KG1 (cell line): Measurements from ENCODE around the gene TFAP2D.

Source experiments
- DNase-seq: peaks from one replicate; lab custom pipeline; 2025; lab: John Stamatoyannopoulos, UW

TFAP2D gene

DNA sequence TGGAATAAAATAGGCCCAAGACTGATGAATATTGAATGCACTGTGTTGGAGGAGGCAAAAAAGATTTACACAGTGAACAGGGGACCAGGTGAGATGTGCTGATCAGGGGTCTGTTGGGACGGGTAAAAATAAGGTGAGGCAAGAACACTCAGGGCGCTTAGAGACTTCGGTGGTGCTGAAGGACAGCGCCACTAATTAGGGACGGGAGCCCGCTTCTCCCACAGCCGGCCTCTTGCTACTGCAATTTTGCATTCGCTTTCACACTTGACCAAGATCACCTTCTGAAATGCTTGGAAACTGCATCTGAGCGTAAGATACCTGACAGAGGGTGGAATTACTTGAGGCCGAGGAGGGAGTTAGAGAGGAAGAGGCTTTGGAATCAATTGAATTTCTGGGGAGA, 7.3 kb downstream of the TFAP2D start:
- no peak for DNase-seq

DNA sequence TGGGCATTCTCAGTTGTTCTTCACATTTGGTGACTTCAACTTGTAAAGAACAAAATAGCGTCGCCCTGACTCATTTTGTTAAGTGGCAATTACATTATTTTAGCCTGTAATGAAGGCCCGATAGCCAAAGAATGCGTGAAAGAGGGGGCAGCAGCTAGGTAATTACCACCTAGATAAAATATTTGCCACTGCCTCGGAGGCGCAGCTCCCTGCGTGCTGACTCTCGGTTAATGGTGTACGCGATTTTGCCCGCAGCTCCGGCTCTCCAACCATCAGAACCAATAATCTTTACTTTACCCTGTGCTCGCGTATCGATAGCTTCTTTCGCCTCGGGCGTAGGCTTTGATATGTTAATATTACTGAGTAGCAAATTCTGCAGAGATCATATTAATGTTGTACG, 8.7 kb downstream of the TFAP2D start:
- no peak for DNase-seq

DNA sequence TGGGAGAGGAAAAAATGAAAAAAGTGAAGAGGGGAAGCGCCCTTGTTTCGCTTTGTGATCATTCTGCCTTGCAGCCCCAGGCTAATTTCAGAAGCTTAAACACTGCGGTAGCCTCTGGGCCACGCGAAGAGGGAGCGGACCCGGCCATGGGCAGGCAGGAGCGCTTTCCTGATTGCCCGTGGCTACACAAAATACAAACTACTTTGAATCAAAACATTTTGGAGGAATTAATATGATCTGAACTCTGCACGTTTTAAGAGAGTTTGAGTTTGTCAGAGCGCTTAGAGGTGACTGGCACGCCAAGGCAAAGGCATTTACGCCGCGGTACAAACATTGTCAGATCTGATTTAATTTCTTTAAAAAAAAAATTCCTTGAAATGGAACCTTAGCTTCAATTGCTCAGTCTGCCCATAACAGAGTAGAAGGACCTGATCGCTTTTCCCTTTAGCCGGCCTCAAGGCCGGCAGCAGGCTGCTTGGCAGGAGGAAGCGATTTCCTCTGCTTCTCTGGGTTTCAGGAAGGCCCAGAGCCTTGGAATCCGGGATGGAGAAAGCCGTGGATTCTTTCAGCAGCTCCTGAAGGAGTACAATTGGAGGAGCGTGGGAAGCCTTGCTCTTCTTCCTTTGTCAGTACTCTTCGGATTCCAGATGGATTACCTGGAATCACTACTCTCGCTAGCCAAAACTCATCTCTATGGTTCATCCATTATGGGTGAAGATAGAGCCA, 9.7 kb downstream of the TFAP2D start:
- DNase-seq: no peak

DNA sequence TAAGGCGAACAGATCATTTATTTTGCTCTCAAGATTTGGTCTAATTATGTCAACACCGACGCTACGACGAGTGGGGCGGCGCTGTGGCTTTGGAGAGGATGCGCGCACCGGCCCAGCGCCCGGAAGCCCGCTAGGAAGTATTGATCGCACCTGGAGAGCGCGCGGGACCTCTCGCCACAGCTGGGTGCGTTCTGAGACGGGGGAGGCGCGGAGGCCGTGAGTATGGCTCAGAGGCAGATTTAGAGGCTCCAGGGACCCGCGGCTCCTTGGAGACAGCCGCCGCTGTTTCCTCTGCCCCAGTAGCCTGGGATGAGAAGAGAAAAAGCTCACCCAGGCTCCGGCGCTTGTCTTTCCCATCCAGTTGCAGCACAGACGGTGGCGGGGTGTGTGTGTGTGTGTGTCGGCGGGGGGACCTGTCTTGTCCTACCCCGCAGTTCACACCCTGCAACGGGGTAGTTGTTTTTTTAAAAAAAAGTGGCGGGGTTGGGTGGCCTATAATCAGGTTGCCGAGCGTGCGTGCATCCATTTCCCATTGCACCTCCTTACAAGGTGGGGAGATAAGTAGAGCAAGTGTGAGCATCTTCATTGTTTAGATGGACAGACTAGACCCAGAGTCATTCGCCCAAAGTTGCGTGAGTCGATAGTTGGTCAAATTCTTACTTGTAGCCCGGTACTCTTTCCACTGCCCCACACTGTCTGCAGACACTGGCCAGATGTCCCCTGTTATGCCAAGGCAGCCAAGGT, 11.2 kb downstream of the TFAP2D start:
- no peak for DNase-seq

DNA sequence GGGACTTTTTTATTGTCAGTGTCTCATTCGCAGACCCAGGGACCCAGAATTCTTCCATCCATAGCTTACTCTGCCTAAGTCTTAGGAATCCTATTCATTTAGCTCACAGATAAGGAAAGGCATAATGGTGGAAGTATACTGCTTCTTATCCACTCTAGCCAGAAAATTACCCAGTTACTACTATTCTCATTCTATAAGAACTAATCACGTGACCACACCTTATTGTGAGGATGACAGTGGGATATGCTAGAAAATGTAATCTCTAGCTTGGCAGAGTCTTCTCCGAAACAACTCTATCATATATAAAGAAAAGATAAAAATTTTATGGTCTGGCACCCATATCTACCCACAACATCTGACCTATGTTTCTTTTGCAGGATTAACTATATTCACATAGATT, 21.2 kb downstream of the TFAP2D start:
- DNase-seq: no peak

DNA sequence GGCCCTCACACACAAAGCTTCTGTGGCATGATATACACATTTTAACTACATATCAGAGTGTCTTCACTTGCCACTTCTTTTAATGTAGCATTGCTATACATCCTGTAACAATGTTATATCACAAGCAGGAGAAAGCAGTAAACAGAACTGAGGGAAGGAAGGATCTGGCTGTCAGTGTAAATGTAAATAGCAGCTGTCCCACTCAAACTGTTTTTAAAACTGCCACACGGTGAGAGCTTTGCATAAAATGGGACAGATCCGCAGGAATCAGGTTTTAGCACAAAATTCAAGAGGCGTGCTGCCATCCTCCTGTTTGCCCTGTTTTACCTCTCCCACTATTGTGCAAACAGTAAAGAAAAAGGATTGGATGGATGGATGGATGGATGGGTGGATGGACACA, 28.8 kb downstream of the TFAP2D start:
- DNase-seq: no peak

DNA sequence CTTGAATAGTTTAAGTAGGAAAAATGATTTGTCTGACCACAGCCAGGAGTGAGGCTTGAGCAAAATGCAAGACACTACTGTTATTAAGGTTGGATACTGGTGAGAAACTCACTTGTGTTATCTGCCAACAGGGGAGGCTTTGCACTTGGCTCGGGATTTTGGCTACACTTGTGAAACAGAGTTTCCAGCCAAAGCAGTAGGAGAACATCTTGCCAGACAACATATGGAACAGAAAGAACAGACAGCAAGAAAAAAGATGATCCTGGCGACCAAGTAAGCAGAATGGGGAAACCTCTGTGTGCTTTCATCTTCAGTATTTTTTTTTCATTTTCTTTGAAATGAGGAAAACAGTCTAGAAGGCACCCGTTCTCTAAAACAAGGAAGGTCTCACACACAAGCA, 31.6 kb downstream of the TFAP2D start:
- DNase-seq: no peak

DNA sequence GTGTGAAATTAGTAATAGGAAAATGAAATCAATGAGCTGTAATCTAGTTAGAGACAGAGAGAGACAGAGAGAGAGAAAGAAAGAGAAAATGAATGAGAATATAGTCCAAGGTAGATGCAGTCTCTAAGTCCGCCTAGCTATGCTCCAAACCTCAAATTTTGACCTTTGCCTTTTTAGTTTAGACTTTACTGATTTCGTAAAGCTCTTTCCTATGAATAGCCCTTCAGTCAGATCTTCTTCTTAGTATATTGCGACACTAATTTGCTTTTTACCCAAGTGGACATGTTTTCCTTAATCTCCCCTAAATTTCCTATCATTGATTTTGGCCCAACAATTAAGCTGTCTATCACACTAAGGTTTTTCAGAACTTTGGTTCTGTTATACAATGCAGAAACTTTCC, 49.5 kb downstream of the TFAP2D start:
- no peak for DNase-seq

DNA sequence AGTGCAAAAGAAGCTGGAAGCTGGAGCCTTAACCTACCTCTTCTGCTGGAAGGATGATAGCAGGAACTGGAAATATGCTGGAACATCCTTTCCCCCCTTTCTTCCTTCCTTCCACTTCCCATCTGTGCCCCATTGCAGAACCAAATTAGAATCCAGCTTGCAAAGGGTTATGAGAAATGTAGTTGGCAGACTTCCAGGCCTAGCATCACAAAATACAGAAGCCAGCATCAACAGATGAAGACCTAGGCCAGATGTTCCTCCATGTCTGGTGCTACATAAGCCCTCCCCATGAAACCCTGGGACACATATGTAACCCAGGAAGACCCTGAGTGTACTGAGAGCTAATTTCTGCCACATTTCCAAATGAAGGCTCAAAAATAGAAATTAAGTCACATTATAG, 65.4 kb downstream of the TFAP2D start:
- no peak for DNase-seq

DNA sequence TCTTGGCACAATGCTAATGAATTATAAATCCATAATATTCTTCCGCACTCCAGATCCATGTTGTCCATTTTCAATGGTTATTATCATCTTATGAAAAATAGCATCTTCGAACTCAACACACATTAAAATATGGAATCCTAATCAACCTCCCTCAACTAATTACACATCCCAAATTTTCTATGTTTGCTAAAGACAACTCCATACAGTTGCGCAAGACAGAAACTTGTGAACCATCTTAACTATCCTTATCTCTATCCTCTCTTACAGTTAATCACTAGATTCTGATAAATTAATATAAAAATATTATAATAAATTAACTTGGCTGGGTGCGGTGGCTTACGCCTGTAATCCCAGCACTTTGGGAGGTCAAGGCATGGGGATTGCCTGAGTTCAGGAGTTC, 67.1 kb downstream of the TFAP2D start:
- no peak for DNase-seq

DNA sequence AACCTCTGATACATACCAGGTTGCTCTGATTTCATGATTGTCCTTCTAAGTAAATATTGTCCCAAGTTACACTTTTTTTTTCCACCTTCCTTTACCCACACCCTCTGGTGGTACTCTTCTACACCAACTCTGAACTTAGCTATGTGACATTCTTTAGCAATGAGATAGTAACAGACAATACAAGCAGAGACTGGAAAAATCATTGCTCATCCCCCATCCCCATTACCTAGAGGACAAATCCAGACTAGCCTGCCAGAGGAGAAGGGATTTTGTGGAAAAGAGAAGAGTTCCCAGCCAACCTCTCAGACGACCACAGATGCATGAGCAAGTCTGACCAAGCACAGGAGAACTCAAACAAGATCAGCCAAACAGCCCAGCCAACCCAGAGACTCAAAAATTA, 72.6 kb downstream of the TFAP2D start:
- no peak for DNase-seq

DNA sequence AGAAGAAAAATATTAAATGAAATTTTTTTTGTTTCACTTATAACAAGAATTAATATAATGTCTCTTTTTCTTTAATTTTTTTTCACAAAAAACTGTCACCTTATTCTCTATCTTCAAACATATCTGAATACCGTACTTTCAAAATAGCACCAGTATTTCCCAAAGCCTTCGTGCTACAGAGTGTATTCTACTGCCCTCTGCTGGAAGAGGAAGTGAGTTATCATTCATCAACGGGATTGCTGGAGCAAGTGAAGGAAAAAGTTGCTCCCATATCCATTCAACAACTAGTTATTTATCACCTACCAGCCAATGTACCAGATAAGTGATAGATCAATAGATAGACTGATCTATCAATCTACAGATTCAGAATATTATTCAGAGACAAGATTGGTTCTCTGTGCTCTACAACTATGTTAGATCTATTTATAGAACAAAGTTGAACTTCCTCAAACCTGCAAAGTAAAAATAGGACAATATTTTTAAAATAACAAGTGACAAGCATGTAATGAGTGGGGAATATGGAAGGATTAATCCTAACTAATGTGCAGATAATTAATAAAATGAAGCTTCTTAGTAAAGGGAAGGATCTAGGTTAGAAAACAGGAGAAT, 78.7 kb downstream of the TFAP2D start:
- DNase-seq: peak; percentile 10

DNA sequence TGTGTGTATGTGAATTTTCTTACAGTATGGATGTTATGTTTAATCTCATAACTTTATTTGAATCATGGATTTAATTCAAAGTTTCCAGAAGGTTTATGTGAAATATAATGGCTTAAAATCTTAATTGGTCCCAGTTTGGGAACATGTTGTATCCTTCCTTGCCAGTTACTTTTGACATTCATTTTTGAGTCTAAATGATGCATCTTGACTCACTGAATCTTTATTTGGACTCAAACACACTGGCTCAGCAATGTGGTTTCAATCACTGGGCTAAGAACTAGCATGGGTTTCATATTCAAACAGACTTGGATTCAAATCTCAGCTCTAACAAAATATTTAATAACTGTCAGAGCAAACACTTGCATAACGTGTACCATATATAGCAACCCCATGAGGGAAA, 79.4 kb downstream of the TFAP2D start:
- no peak for DNase-seq

DNA sequence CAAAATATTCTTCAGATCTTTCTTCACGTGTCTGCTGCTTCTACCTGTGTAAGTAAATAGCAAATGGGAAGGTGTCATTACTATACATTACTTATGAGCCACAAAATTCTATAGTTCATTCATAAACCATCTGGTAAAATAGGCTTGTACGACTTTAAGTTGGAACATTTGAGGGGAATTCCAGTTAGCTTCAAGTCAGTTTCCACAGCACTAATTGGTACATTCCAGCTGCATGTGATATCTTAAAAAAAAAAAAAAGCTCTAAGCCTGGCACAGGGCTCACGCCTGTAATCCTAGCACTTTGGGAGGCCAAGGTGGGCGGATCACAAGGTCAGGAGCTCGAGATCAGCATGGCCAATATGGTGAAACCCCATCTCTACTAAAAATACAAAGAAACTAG, 82.2 kb downstream of the TFAP2D start:
- DNase-seq: no peak

DNA sequence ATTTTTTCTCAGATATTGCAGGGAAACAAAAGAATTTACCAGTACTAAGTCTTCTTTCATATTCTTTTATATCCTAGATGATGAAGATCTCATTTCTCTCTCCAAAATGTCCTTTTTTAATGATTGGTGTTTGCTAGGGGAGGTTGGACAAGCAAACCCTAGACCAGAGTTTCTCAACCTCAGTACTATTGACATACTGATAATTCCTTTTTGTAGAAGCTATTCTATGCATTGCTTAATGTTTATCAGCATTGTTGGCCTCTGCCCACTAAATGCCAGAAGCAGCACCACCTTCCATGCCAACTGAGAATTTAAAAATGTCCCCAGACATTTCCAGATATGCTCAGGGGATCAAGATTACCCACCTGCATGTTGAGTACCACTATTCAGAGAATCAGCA, 91.0 kb downstream of the TFAP2D start:
- DNase-seq: no peak

DNA sequence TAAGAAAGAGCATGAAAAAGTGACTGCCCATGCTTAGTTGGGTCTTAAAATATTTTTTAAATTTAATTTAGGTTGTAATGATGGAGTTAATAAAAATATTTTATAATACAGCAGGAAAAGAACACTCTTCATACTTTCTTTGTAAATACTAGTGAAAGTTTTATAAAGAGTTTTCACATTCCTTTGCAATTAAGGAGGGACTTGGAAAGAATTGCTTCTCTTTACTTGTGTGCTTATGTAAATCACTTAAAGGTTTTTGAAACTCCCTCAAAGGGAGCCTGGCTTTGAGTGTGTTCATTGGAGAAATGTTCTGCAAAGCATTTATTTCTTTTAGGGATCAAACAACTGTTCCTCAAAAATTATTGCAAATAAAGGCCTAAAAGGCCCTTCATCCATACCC, 93.7 kb downstream of the TFAP2D start:
- DNase-seq: no peak

DNA sequence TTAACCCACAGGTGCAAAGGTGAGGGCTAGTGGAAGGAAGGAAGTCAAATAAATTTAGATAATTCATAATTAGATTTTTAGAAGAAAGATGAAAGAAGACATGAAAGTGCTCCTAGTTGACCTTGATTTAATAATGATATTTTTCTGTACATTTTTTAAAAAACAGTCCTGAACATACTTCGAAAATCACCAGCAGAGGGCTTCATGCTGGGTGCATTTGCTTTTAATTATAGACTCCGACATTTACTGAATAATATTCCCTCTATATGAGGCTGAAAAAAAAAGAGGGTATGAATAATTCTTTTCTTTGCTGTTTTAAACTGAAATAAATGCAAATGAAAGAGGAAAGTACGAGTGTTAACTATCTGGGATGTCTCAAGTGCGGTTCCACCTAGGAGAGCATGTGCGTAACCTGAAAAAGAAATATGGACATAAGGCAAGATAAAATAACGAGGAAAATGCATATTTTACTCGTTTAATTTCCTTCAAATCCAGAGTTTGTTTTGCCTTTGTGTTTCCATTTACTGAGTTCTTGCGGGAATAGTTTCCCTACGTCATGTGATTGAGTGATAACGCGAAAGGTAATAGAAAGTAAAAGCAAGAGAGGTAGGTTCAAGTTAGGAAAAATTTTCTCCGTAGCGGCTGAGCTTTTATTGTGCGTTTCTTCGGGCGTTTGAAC, 102.2 kb downstream of the TFAP2D start:
- DNase-seq: no peak

DNA sequence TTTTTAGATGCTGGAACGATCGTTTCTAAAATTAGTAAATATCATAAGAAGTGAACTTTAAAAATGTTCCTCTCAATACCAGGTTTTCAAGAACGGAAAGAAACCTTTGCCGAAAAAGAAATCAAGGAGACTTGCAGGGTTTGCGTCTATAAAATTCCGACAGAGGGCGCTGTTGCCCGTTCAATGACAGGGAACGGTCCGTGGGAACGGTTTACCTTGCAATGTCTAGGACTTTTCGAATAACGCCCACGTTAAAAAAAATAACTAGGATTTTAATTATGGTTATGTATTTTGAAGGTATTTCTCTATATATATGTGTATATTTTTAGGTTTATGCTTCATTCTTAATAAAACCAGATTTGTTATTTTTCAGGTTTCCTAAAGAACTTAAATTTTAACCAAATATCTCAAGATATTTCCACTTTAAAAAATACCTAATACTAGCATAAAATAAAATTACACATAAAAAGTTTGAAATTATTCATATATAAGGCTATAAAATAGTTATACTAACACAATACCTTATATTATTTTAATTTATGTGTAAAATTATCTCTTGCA, 102.9 kb downstream of the TFAP2D start:
- peak; percentile 70 for DNase-seq

DNA sequence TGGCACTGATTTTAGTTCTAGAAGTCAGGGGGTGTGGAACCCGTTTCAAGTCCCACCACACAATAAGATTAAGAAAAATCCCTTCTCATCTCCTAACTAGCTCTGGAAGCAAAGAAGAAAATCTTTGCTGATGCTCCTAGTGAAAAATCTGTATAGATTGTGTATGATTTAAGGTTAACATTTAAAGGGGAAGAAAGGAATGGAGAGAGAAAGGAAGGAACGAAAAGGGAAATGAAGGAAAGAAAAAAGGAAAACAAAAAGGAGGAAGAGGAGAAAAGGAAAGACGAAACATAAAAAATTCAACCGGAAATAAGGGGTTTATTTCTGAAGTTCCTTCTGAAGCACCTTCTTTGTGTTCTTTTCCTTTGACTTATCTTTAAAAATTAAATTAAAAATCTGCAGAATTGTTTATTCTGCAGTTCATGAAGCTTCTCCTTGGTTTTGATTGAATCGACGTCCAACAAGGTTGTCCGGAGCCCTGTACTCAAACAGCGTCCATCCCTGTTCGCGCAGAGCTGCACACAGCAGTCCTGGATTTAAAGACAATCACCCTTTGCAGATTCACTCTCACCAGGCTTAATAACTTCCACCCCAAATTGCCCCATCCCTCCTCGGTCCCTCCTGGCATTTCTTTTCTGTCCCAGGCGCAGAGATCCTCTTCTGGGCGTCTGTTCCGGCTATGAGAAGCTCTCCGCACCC, 103.8 kb downstream of the TFAP2D start:
- DNase-seq: no peak

DNA sequence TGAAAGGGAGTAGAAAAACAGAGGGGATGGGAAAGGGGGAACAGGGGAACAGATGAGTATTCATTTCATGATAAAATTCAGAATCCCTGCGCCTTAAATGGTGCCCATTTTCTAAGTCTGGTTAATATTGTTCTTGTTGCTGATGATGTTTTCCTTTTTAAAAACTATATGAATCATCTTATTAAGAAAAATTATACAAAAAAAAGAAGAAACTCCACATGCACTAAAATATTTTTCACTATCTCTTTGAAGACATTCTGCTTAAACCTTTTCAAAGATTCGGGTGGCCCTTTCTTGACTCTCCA, 104.3 kb downstream of the TFAP2D start:
- DNase-seq: no peak

DNA sequence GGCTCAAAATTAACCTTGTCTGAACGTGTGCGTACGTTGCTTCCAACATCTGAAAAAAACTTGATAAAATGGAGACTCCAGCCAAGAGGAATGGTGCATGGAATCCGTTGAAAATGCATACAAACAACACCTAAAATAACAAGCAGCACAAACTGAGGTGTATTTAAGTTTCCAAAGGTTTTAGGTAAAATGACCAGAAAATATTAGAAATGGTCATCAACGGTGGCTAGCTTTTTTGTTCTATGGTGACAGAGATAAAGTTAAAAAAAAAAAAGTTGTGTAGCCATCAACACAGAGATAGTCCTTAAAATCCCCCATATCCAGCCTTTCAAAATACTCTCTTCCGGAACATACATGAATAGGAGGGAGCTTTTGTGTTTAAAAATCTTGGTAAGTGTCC, 104.7 kb downstream of the TFAP2D start:
- no peak for DNase-seq

DNA sequence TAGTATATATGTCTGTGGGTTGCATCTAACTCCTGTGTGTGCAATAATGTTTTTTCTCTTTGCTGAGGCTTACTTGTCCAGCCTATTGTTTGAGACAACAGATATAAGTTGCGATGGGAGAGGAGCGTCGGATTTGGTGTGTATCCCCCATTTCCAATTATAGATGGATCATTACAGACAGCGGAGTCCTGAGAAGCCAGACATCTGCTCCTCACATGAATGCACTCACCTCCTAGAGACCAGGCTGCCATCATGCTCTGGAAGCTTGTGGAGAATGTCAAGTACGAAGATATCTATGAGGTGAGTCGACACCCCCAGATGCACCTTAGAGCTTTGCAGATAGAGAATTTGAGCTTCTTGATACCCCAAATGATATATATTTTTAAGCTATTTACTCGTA, 105.3 kb downstream of the TFAP2D start, which contains the start of gene TFAP2B:
Gene TFAP2B (plus strand): TSS at position 199 of the 400 bp plus-strand sequence. CDS start 21 bp downstream, at position 220.
- DNase-seq: no peak
